ENCODE data around the gene TTI1.

TTI1 gene

DNA sequence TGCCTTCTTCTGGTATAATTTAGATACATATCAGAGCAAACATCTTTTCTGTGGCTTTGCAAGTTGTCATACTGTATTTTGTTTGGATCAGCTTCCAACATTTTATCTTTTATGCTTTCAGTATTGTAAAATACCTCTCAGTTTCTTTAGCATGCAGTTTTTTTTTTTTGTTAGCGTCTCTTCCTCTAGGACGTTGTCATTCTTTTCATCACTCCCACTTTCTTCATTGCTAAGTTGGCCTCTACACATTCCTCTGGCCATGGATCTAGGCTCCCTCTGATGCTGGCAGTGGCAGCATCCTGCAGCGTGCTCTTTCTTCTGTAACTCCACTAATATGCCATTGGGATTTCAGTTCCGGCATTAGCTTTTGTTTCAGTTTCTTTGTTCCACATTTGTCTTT is 22.0 kb upstream of the TTI1 start:
- no peak overlapping the region for H3K27ac ChIP-seq (ENCODE audit: insufficient read depth, low read depth, low read length, poor library complexity, severe bottlenecking)
- H3K4me1 ChIP-seq (ENCODE audit: control insufficient read depth, insufficient read depth, low read length): no peaks in the 10 kb centered on the region
- no peak overlapping the region for H3K4me3 ChIP-seq (ENCODE audit: insufficient read depth, low read depth, low read length)
- no peaks in the 10 kb centered on the region for H3K9me3 ChIP-seq (ENCODE audit: control insufficient read depth, low read length)
- WGBS, 2 experiments: 76 to 77% methylated on average over 4 of the region's 4 CpGs
- peaks cover 13% of the 10 kb centered on the region for H3K36me3 ChIP-seq (ENCODE audit: control insufficient read depth, insufficient read depth, low read length)
- H3K27me3 ChIP-seq (ENCODE audit: control insufficient read depth, insufficient read depth, low read length, poor library complexity, severe bottlenecking): no peaks in the 10 kb centered on the region

DNA sequence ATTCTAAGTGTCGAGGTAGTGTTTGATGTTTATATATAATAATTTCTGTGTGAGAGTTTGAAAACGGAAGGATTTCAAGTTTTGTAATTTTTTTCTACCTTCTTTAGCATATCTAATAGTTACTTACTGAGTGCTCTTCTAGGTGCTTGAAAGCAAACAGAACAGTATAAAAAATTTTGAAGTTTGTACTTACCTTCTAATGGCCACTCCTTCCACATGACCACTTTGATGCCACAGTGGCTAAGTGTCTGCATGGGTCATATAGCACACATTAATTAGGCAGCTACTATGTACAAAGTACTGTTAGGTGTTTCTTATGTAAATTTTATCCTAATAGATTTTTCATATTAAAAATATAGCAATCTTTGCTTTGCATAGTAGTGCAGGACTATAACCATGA is 21.4 kb upstream of the TTI1 start:
- Histone ChIP-seq H3K9me3 (ENCODE audit: control insufficient read depth, low read length) (no peaks in the 10 kb centered on the region), H3K4me1 (ENCODE audit: control insufficient read depth, insufficient read depth, low read length) (no peaks in the 10 kb centered on the region), H3K36me3 (ENCODE audit: control insufficient read depth, insufficient read depth, low read length) (peaks cover 7% of the 10 kb centered on the region), H3K27me3 (ENCODE audit: control insufficient read depth, insufficient read depth, low read length, poor library complexity, severe bottlenecking) (no peaks in the 10 kb centered on the region), H3K4me3 (ENCODE audit: insufficient read depth, low read depth, low read length) (no peak overlapping the region), H3K27ac (ENCODE audit: insufficient read depth, low read depth, low read length, poor library complexity, severe bottlenecking) (no peak overlapping the region)
- WGBS, 2 experiments: 90 to 94% methylated on average over 1 of the region's 2 CpGs

- Histone ChIP-seq H3K4me1 (ENCODE audit: control insufficient read depth, insufficient read depth, low read length) (no peaks in the 10 kb centered on the region), H3K9me3 (ENCODE audit: control insufficient read depth, low read length) (no peaks in the 10 kb centered on the region), H3K4me3 (ENCODE audit: insufficient read depth, low read depth, low read length) (no peak overlapping the region), H3K27ac (ENCODE audit: insufficient read depth, low read depth, low read length, poor library complexity, severe bottlenecking) (no peak overlapping the region), H3K27me3 (ENCODE audit: control insufficient read depth, insufficient read depth, low read length, poor library complexity, severe bottlenecking) (no peaks in the 10 kb centered on the region), H3K36me3 (ENCODE audit: control insufficient read depth, insufficient read depth, low read length) (peaks cover 4% of the 10 kb centered on the region)
- 95% methylated on average over 1 to 2 of the region's 2 CpGs for WGBS, 2 experiments
These were observed 19.6 kb upstream of the TTI1 start for GRCh38 chr20:38052870-38053269.

- H3K27ac ChIP-seq (ENCODE audit: insufficient read depth, low read depth, low read length, poor library complexity, severe bottlenecking): no peak overlapping the region
- peaks cover 7% of the 10 kb centered on the region for H3K4me1 ChIP-seq (ENCODE audit: control insufficient read depth, insufficient read depth, low read length)
- H3K27me3 ChIP-seq (ENCODE audit: control insufficient read depth, insufficient read depth, low read length, poor library complexity, severe bottlenecking): no peaks in the 10 kb centered on the region
- 81 to 88% methylated on average over 1 of the region's 1 CpG for WGBS, 2 experiments
- peaks cover 4% of the 10 kb centered on the region for H3K36me3 ChIP-seq (ENCODE audit: control insufficient read depth, insufficient read depth, low read length)
- no peak overlapping the region for H3K4me3 ChIP-seq (ENCODE audit: insufficient read depth, low read depth, low read length)
- no peaks in the 10 kb centered on the region for H3K9me3 ChIP-seq (ENCODE audit: control insufficient read depth, low read length)
These were observed 17.4 kb upstream of the TTI1 start for GRCh38 chr20:38050686-38051085.

- Histone ChIP-seq H3K9me3 (ENCODE audit: control insufficient read depth, low read length) (no peaks in the 10 kb centered on the region), H3K27ac (ENCODE audit: insufficient read depth, low read depth, low read length, poor library complexity, severe bottlenecking) (no peak overlapping the region)
- 94 to 96% methylated on average over 3 of the region's 3 CpGs for WGBS, 2 experiments
These were observed 16.5 kb upstream of the TTI1 start for GRCh38 chr20:38049800-38050199.

DNA sequence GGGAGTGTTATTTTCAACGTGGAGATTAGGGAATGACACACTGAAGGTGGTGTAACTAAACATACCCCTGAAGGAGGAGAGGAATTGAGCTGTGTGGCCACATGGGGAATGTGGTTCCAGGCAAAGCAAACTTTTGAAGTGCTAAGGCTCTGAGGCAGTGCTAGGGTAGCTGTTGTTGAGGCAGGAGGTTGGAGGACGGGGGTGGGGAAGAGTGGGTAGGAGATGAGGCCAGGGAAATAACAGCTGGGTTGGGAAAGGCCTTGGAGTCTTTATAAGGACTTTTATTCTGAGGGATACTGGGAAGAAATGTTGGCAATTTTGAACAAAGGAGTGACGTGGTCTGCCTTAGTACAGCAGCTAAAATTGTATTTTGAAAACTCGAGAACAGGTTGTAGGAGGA is 13.3 kb upstream of the TTI1 start:
- WGBS, 2 experiments: 70 to 76% methylated on average over 4 of the region's 4 CpGs
- H3K36me3 ChIP-seq (ENCODE audit: control insufficient read depth, insufficient read depth, low read length): peaks cover 7% of the 10 kb centered on the region

More at GRCh38 chr20:38049800-38050199, 16.5 kb upstream of the TTI1 start:
- Histone ChIP-seq H3K4me1 (ENCODE audit: control insufficient read depth, insufficient read depth, low read length) (peaks cover 7% of the 10 kb centered on the region), H3K27me3 (ENCODE audit: control insufficient read depth, insufficient read depth, low read length, poor library complexity, severe bottlenecking) (no peaks in the 10 kb centered on the region), H3K36me3 (ENCODE audit: control insufficient read depth, insufficient read depth, low read length) (peaks cover 4% of the 10 kb centered on the region), H3K4me3 (ENCODE audit: insufficient read depth, low read depth, low read length) (no peak overlapping the region)

GRCh38 chr20:38044685-38045084 is 11.4 kb upstream of the TTI1 start:
- no peaks in the 10 kb centered on the region for H3K27me3 ChIP-seq (ENCODE audit: control insufficient read depth, insufficient read depth, low read length, poor library complexity, severe bottlenecking)
- no peak overlapping the region for H3K4me3 ChIP-seq (ENCODE audit: insufficient read depth, low read depth, low read length)
- H3K27ac ChIP-seq (ENCODE audit: insufficient read depth, low read depth, low read length, poor library complexity, severe bottlenecking): no peak overlapping the region
- peaks cover 7% of the 10 kb centered on the region for H3K4me1 ChIP-seq (ENCODE audit: control insufficient read depth, insufficient read depth, low read length)
- 73 to 89% methylated on average over 2 to 3 of the region's 3 CpGs for WGBS, 2 experiments
- H3K9me3 ChIP-seq (ENCODE audit: control insufficient read depth, low read length): no peaks in the 10 kb centered on the region
- H3K36me3 ChIP-seq (ENCODE audit: control insufficient read depth, insufficient read depth, low read length): peaks cover 7% of the 10 kb centered on the region

More for the DNA sequence above, 13.3 kb upstream of the TTI1 start:
- Histone ChIP-seq H3K27me3 (ENCODE audit: control insufficient read depth, insufficient read depth, low read length, poor library complexity, severe bottlenecking) (no peaks in the 10 kb centered on the region), H3K27ac (ENCODE audit: insufficient read depth, low read depth, low read length, poor library complexity, severe bottlenecking) (no peak overlapping the region), H3K9me3 (ENCODE audit: control insufficient read depth, low read length) (no peaks in the 10 kb centered on the region), H3K4me3 (ENCODE audit: insufficient read depth, low read depth, low read length) (no peak overlapping the region), H3K4me1 (ENCODE audit: control insufficient read depth, insufficient read depth, low read length) (peaks cover 7% of the 10 kb centered on the region)

DNA sequence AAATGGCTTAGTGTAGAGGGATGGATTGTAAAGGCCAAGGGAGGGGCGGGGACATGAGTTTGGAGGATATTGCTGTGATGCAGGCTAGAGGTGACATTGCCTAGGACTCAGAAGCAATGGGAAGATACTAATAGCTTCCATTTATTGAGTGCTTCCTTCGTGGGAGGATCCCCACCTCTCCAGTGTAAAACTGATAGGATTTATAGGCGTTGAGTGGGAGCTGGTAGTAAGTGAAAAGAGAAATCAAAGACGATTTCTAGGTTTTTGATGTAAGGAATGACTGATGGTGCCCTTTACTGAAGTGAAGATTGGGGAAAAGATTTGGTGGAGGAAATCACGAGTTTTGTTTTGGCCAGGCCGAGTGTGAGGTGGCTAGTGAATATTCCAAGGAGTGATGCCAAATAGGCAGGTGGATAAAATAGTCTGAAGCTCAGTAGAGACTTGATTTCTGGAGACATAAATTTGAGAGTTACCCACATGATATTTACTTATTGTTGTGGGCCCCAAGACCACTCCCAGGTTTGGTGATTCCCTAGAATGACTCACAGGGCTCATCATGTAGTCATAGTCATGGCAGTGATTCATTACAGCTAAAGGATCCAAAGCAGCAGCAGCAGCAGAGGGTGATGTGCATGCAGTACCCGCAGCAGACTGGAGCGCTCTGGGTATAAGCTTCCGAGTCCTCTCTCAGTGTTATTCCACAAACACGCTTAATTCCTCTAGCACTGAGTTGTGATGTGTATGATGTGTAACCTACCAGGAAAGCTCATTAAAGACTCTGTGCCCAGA is 10.4 kb upstream of the TTI1 start:
- Histone ChIP-seq H3K27me3 (ENCODE audit: control insufficient read depth, insufficient read depth, low read length, poor library complexity, severe bottlenecking) (no peaks in the 10 kb centered on the region), H3K9me3 (ENCODE audit: control insufficient read depth, low read length) (no peaks in the 10 kb centered on the region), H3K27ac (ENCODE audit: insufficient read depth, low read depth, low read length, poor library complexity, severe bottlenecking) (no peak overlapping the region), H3K36me3 (ENCODE audit: control insufficient read depth, insufficient read depth, low read length) (peaks cover 7% of the 10 kb centered on the region), H3K4me3 (ENCODE audit: insufficient read depth, low read depth, low read length) (no peak overlapping the region), H3K4me1 (ENCODE audit: control insufficient read depth, insufficient read depth, low read length) (peaks cover 7% of the 10 kb centered on the region)
- 92 to 95% methylated on average over 10 of the region's 10 CpGs for WGBS, 2 experiments

DNA sequence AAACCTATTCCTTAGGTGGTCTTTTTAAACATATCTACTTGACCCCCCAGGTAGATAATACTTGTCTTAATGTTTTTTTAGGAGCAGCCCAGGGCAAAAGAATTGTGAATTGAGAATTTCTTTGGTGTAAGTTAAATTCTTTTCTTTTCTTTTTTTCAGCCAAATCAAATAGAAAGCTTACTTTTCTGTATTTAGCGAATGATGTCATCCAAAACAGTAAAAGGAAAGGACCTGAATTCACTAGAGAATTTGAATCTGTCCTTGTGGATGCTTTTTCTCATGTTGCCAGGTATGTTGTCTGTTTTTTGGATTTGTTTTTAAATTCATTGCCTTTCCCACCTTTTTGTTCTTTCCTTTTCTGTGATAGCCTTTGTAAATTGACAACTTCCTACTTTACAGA is 7.0 kb upstream of the TTI1 start:
- Histone ChIP-seq H3K36me3 (ENCODE audit: control insufficient read depth, insufficient read depth, low read length) (peaks cover 15% of the 10 kb centered on the region), H3K4me3 (ENCODE audit: insufficient read depth, low read depth, low read length) (no peak overlapping the region), H3K27me3 (ENCODE audit: control insufficient read depth, insufficient read depth, low read length, poor library complexity, severe bottlenecking) (no peaks in the 10 kb centered on the region), H3K4me1 (ENCODE audit: control insufficient read depth, insufficient read depth, low read length) (no peaks in the 10 kb centered on the region), H3K27ac (ENCODE audit: insufficient read depth, low read depth, low read length, poor library complexity, severe bottlenecking) (no peak overlapping the region), H3K9me3 (ENCODE audit: control insufficient read depth, low read length) (no peaks in the 10 kb centered on the region)
- 30 to 59% methylated on average over 1 of the region's 1 CpG for WGBS, 2 experiments

DNA sequence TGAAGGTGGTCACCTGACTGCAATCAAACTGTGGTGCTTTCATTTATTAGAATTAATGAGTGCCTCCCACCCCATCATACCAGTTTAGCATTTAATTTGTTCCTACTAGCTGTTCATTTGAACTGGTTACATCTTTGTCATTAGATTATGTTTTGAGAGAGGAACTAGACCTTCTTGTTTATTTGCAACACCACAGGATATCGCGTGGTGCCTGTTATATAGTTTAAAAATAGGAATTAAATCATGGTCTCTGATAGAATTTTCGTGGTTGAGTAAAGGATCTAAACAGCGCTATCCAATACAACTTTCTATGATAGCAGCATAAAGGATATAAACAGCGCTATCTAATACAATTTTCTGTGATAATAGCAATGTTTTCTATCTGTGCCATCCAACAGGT is 3.1 kb upstream of the TTI1 start:
- H3K9me3 ChIP-seq (ENCODE audit: control insufficient read depth, low read length): no peaks in the 10 kb centered on the region

More for the DNA sequence above, 3.1 kb upstream of the TTI1 start:
- no peaks in the 10 kb centered on the region for H3K27me3 ChIP-seq (ENCODE audit: control insufficient read depth, insufficient read depth, low read length, poor library complexity, severe bottlenecking)
- H3K36me3 ChIP-seq (ENCODE audit: control insufficient read depth, insufficient read depth, low read length): peaks cover 9% of the 10 kb centered on the region
- no peak overlapping the region for H3K4me3 ChIP-seq (ENCODE audit: insufficient read depth, low read depth, low read length)
- H3K4me1 ChIP-seq (ENCODE audit: control insufficient read depth, insufficient read depth, low read length): peaks cover 7% of the 10 kb centered on the region
- H3K27ac ChIP-seq (ENCODE audit: insufficient read depth, low read depth, low read length, poor library complexity, severe bottlenecking): no peak overlapping the region
- 93 to 97% methylated on average over 4 to 5 of the region's 5 CpGs for WGBS, 2 experiments

Data from ectodermal cell (in vitro differentiated cells).